Measurements from ENCODE around the gene TMF1. TPM values are rescaled to one million over a fixed set of nuclear protein-coding genes. Genes with fewer than 3 reads are reported as not detected.

TMF1 gene
- total and polyA plus RNA-seq, 8 donors = 5.7 to 25.9 (median 16.0) TPM

- 0% methylated on average over 26 of the region's 26 CpGs for WGBS, 2 donors
- Histone ChIP-seq H3K4me3 (peak overlapping the region; percentile 68 to 86 (median 76)), H3K36me3 (no peaks in the 10 kb centered on the region), H3K4me1 (peaks cover 19 to 65% (median 48%) of the 10 kb centered on the region in 3 donors), H3K27me3 (no peaks in the 10 kb centered on the region), H3K27ac (peak overlapping the region; percentile 79 to 95 (median 91)), H3K9me3 (no peaks in the 10 kb centered on the region)
- DNase-seq = peak; percentile 21 to 76 (median 52)
- intact Hi-C loops (cut with DNase I) = no loop called here
- TF ChIP-seq CTCF (IDR thresholded peaks at IDR 0.05) = no peak
- FAIRE-seq = no peak
- peak; percentile 15 to 40 (median 32) for ATAC-seq
These were observed 33.2 kb upstream of the TMF1 start for GRCh38 chr3:69085168-69085832.

GRCh38 chr3:69084326-69085167, 32.4 kb upstream of the TMF1 start, which contains the start of gene ARL6IP5:
ARL6IP5 (plus strand) TSS chr3:69084937; CDS start chr3:69085048, 111 bp downstream.
- peak; percentile 65 for FAIRE-seq
- intact Hi-C loops (cut with DNase I) = no loop called here
- 1% methylated on average over 32 of the region's 32 CpGs for WGBS, 2 donors
- no peaks in the 10 kb centered on the region for H3K27me3 ChIP-seq
- TF ChIP-seq CTCF (IDR thresholded peaks at IDR 0.05) = no peak
- peak; percentile 90 to 95 (median 93) for DNase-seq
- H3K27ac ChIP-seq = peak within 1 kb of the TSS; percentile 79 to 95 (median 91)
- no peaks in the 10 kb centered on the region for H3K36me3 ChIP-seq
- H3K9me3 ChIP-seq = no peaks in the 10 kb centered on the region
- peak; percentile 73 to 84 (median 78) for ATAC-seq
- peaks cover 19 to 58% (median 40%) of the 10 kb centered on the region in 3 donors for H3K4me1 ChIP-seq
- peak within 1 kb of the TSS; percentile 68 to 86 (median 76) for H3K4me3 ChIP-seq

GRCh38 chr3:69082805-69083204, 30.7 kb upstream of the TMF1 start:
- intact Hi-C loops (cut with DNase I) = no loop called here
- Histone ChIP-seq H3K36me3 (no peaks in the 10 kb centered on the region), H3K27me3 (no peaks in the 10 kb centered on the region), H3K9me3 (no peaks in the 10 kb centered on the region), H3K27ac (peak overlapping the region in 2 of 4 donors; percentile 94 to 95), H3K4me3 (no peak overlapping the region), H3K4me1 (peaks cover 19 to 45% (median 28%) of the 10 kb centered on the region in 3 donors)
- no peak for ATAC-seq
- FAIRE-seq = no peak
- no peak for TF ChIP-seq CTCF (IDR thresholded peaks at IDR 0.05)
- peak in 1 of 6 donors; percentile 34 for DNase-seq

GRCh38 chr3:69082361-69082760, 30.2 kb upstream of the TMF1 start:
- Histone ChIP-seq H3K4me3 (no peak overlapping the region), H3K27me3 (no peaks in the 10 kb centered on the region), H3K9me3 (no peaks in the 10 kb centered on the region), H3K4me1 (peaks cover 15 to 41% (median 24%) of the 10 kb centered on the region in 3 donors), H3K36me3 (no peaks in the 10 kb centered on the region), H3K27ac (peak overlapping the region in 2 of 4 donors; percentile 94 to 95)
- FAIRE-seq (no peak), DNase-seq (no peak), ATAC-seq (no peak)
- TF ChIP-seq CTCF (IDR thresholded peaks at IDR 0.05) = no peak
- intact Hi-C loops (cut with DNase I) = no loop called here
- 78 to 85% methylated on average over 2 of the region's 2 CpGs for WGBS, 2 donors
